Superior temporal gyrus (tissue), 1 donor: ENCODE measurements around the gene COL4A5.
"Not testable (repeated sequence)": the region's sequence is repeated elsewhere in the genome, so short reads cannot be mapped to it uniquely, and the experiment has no call there.

ENCODE experiments used
- DNase-seq: peaks from one replicate; pipeline ENCODE4 v3.0.0-alpha.2; 2016; ENCODE audit errors: extremely low spot score

The COL4A5 gene

GRCh38 chrX:108456971-108457477 lies 17.4 kb downstream of the COL4A5 start:
- no peak for DNase-seq

GRCh38 chrX:108464604-108465003 lies 25.0 kb downstream of the COL4A5 start:
- no peak for DNase-seq

GRCh38 chrX:108468486-108468885 lies 28.8 kb downstream of the COL4A5 start:
- no peak for DNase-seq

- no peak for DNase-seq
Observed at GRCh38 chrX:108473979-108474378, 34.3 kb downstream of the COL4A5 start.

- DNase-seq, result not testable (repeated sequence)
Observed at GRCh38 chrX:108481528-108481927, 41.9 kb downstream of the COL4A5 start.

- no peak for DNase-seq
Observed at GRCh38 chrX:108484251-108484650, 44.6 kb downstream of the COL4A5 start.

GRCh38 chrX:108485960-108486359 lies 46.3 kb downstream of the COL4A5 start:
- no peak for DNase-seq

- no peak for DNase-seq
Observed at GRCh38 chrX:108494406-108495090, 54.9 kb downstream of the COL4A5 start.

- no peak for DNase-seq
Observed at GRCh38 chrX:108511721-108512120, 72.1 kb downstream of the COL4A5 start.

- no peak for DNase-seq
Observed at GRCh38 chrX:108516184-108516583, 76.5 kb downstream of the COL4A5 start.

- no peak for DNase-seq
Observed at GRCh38 chrX:108527724-108528123, 88.1 kb downstream of the COL4A5 start.

- peak; percentile 52 for DNase-seq
Observed at GRCh38 chrX:108537005-108537404, 97.4 kb downstream of the COL4A5 start.

- no peak for DNase-seq
Observed at GRCh38 chrX:108541286-108541685, 101.6 kb downstream of the COL4A5 start.

GRCh38 chrX:108557580-108557979 lies 117.9 kb downstream of the COL4A5 start:
- no peak for DNase-seq

- no peak for DNase-seq
Observed at GRCh38 chrX:108558217-108558616, 118.6 kb downstream of the COL4A5 start.

- DNase-seq, result no peak
Observed at GRCh38 chrX:108573136-108573535, 133.5 kb downstream of the COL4A5 start.

- peak; percentile 82 for DNase-seq
Observed at GRCh38 chrX:108582151-108582550, 142.5 kb downstream of the COL4A5 start.

GRCh38 chrX:108584617-108585211 lies 145.1 kb downstream of the COL4A5 start:
- peak; percentile 54 for DNase-seq

GRCh38 chrX:108590496-108590895 lies 150.9 kb downstream of the COL4A5 start:
- no peak for DNase-seq

GRCh38 chrX:108601276-108601675 lies 161.6 kb downstream of the COL4A5 start:
- no peak for DNase-seq

GRCh38 chrX:108610141-108610540 lies 170.5 kb downstream of the COL4A5 start:
- DNase-seq, result no peak

- no peak for DNase-seq
Observed at GRCh38 chrX:108614616-108615015, 175.0 kb downstream of the COL4A5 start.

- no peak for DNase-seq
Observed at GRCh38 chrX:108640817-108641216, 201.2 kb downstream of the COL4A5 start.
